Ectodermal cell (in vitro differentiated cells): ENCODE results near the gene RPL13. TPM values are rescaled to one million over a fixed set of nuclear protein-coding genes. Genes with fewer than 3 reads are reported as not detected.

Experiments
- H3K27ac ChIP-seq: 2 replicates; pipeline ENCODE4 v1.7.0; 2013; ENCODE audit warnings: mild to moderate bottlenecking, low read depth, low read length; ENCODE audit not compliant: insufficient read depth, poor library complexity, severe bottlenecking
- H3K27me3 ChIP-seq: 2 replicates; pipeline ENCODE4 v1.7.0; 2013; ENCODE audit warnings: mild to moderate bottlenecking, low read length; ENCODE audit not compliant: insufficient read depth, control insufficient read depth, poor library complexity, severe bottlenecking
- H3K36me3 ChIP-seq: one replicate; pipeline ENCODE4 v1.7.0; 2013; ENCODE audit warnings: low read length; ENCODE audit not compliant: control insufficient read depth, insufficient read depth
- H3K4me1 ChIP-seq: one replicate; pipeline ENCODE4 v1.7.0; 2013; ENCODE audit warnings: low read length; ENCODE audit not compliant: control insufficient read depth, insufficient read depth
- H3K4me3 ChIP-seq: 2 replicates; pipeline ENCODE4 v1.7.0; 2013; ENCODE audit warnings: low read depth, low read length, control low read depth; ENCODE audit not compliant: insufficient read depth
- H3K9me3 ChIP-seq: 2 replicates; pipeline ENCODE4 v1.7.0; 2013; ENCODE audit warnings: mild to moderate bottlenecking, low read length, moderate library complexity; ENCODE audit not compliant: control insufficient read depth
- WGBS, 2 experiments: methylation state at CpG; one replicate each; pipeline ENCODE4 v1.1.7; 2013; ENCODE audit warnings: missing lambda C conversion rate in 2 of 2; 5-methylcytosine and 5-hydroxymethylcytosine counted together
- polyA plus RNA-seq, 4 experiments: library from polyadenylated mRNA; stranded (reverse); fragments of 50-300 nt; gene quantifications; one replicate each; pipeline ENCODE4 v1.2.3, GENCODE V29; 2013

The RPL13 gene
- polyA plus RNA-seq (2013, experiment 1 of 4): 2,927 TPM
- 2,895 TPM for polyA plus RNA-seq (2013, experiment 2 of 4)
- 3,415 TPM for polyA plus RNA-seq (2013, experiment 3 of 4)
- polyA plus RNA-seq (2013, experiment 4 of 4): 3,689 TPM

DNA sequence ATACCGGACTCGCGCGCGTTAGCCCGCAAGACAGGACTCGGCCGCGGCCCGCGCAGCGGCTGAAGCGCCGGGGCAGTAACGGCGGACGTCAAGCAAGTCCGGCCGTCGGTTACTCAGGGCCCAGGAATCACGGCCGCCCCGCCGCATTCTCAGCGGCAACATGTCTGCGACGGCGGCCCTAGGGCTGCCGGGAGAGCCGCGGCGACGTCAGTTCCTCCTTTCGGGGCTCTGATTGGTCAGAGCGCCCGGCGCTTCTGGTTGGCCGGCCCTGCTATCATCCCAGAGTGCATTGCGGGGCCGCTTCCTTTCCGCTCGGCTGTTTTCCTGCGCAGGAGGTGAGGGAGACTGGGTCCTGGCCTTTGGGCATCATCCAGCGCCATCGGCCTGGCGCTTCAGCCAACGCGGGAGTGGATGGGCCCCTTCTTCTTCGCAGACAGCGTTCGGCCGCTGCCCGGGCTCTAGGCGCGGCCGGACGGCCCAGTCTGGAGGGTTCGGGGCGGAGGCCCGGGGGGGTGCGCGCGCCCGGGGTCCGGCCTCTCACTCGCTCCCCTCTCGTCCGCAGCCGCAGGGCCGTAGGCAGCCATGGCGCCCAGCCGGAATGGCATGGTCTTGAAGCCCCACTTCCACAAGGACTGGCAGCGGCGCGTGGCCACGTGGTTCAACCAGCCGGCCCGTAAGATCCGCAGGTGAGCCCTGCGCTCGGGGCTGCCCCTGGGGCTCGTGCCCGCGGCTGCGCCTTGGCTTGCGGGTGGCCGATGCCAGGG, at the start of gene RPL13:
Gene RPL13, plus strand, starts transcription at position 305 of the 764 bp plus-strand sequence. Its CDS starts 278 bp downstream, at position 583.
- peak within 1 kb of the TSS; percentile 94 for H3K27ac ChIP-seq
- 0% methylated on average over 87 of the region's 87 CpGs for WGBS, 2 experiments
- no peaks in the 10 kb centered on the region for H3K9me3 ChIP-seq
- H3K27me3 ChIP-seq: no peaks in the 10 kb centered on the region
- H3K4me3 ChIP-seq: peak within 1 kb of the TSS; percentile 99
- peaks cover 25% of the 10 kb centered on the region for H3K4me1 ChIP-seq
- H3K36me3 ChIP-seq: peaks cover 42% of the 10 kb centered on the region

DNA sequence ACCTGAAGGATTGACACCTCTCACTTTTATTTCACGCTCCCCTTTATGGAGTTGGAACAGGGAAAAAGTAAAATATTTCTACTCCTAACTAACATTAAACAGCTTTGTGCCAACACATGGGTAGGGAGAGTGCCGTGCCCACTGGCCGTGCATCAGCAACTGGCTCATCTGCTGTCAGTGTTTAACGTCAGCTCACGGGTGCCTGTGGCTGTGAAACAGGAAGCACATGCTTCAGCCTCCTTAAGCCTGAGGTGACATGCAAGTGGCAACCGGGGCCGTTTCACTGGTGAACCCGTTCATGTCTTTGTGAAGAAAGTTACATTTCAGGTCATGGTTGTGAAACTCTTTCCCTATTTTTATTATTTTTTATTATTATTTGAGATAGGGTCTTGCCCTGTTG, 49.1 kb upstream of the RPL13 start:
- WGBS, 2 experiments: 96 to 99% methylated on average over 8 of the region's 8 CpGs
- H3K9me3 ChIP-seq: no peaks in the 10 kb centered on the region
- H3K4me1 ChIP-seq: peaks cover 8% of the 10 kb centered on the region
- no peaks in the 10 kb centered on the region for H3K27me3 ChIP-seq
- H3K36me3 ChIP-seq: peaks cover 28% of the 10 kb centered on the region
- no peak overlapping the region for H3K4me3 ChIP-seq
- no peak overlapping the region for H3K27ac ChIP-seq

DNA sequence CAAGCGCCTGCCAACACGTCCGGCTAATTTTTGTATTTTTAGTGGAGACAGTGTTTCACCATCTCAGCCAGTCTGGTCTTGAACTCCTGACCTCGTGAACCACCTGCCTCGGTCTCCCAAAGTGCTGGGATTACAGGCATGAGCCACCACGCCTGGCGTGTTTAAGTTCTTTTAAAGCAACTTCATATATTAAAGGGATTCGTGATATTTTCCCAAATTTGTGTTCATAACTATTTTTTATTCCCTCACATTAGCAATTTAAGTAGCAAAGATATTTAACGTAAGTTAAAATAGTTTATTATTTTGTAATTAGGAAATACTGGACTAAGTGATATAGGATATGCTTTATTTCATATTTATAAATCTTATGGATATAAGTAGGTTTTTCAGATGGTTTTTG, 48.0 kb upstream of the RPL13 start:
- Histone ChIP-seq H3K4me3 (no peak overlapping the region), H3K9me3 (no peaks in the 10 kb centered on the region), H3K27me3 (no peaks in the 10 kb centered on the region), H3K27ac (no peak overlapping the region), H3K36me3 (peaks cover 34% of the 10 kb centered on the region), H3K4me1 (peaks cover 12% of the 10 kb centered on the region)
- 96% methylated on average over 7 to 8 of the region's 9 CpGs for WGBS, 2 experiments

GRCh38 chr16:89517128-89517527, 43.4 kb upstream of the RPL13 start:
- Histone ChIP-seq H3K36me3 (peaks cover 51% of the 10 kb centered on the region), H3K27ac (peak overlapping the region; percentile 71), H3K9me3 (no peaks in the 10 kb centered on the region), H3K4me3 (no peak overlapping the region), H3K4me1 (peaks cover 16% of the 10 kb centered on the region), H3K27me3 (no peaks in the 10 kb centered on the region)
- 73 to 75% methylated on average over 9 of the region's 9 CpGs for WGBS, 2 experiments

GRCh38 chr16:89519881-89520280, 40.6 kb upstream of the RPL13 start:
- peaks cover 60% of the 10 kb centered on the region for H3K36me3 ChIP-seq
- H3K4me3 ChIP-seq: no peak overlapping the region
- H3K27ac ChIP-seq: no peak overlapping the region
- no peaks in the 10 kb centered on the region for H3K27me3 ChIP-seq
- H3K4me1 ChIP-seq: peaks cover 16% of the 10 kb centered on the region
- WGBS, 2 experiments: 92 to 93% methylated on average over 15 of the region's 15 CpGs
- H3K9me3 ChIP-seq: no peaks in the 10 kb centered on the region

DNA sequence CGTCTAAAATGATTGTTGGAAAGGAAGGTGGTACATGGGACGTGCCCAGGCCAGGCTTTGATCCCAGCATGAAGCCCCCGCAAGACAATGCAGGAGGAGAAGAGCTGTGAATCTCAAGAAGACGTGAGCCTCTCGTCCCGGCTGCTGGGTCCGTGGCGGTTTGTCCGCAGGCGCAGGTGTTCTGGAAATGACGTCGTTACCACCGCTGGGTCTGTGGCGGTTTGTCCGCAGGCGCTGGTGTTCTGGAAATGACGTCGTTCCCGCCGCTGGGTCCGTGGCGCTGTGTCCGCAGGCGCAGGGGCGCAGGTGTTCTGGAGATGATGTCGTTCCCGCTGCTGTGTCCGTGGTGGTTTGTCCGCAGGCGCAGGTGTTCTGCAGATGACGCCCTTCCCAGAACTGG, 38.2 kb upstream of the RPL13 start:
- peaks cover 74% of the 10 kb centered on the region for H3K36me3 ChIP-seq
- H3K9me3 ChIP-seq: no peaks in the 10 kb centered on the region
- H3K4me1 ChIP-seq: peaks cover 11% of the 10 kb centered on the region
- H3K27ac ChIP-seq: no peak overlapping the region
- no peak overlapping the region for H3K4me3 ChIP-seq
- H3K27me3 ChIP-seq: no peaks in the 10 kb centered on the region
- 92 to 93% methylated on average over 31 of the region's 31 CpGs for WGBS, 2 experiments

GRCh38 chr16:89523680-89524344, 36.7 kb upstream of the RPL13 start:
- WGBS, 2 experiments: 94 to 95% methylated on average over 32 of the region's 32 CpGs
- no peaks in the 10 kb centered on the region for H3K9me3 ChIP-seq
- peaks cover 65% of the 10 kb centered on the region for H3K36me3 ChIP-seq
- H3K27ac ChIP-seq: no peak overlapping the region
- no peak overlapping the region for H3K4me3 ChIP-seq
- H3K4me1 ChIP-seq: no peaks in the 10 kb centered on the region
- H3K27me3 ChIP-seq: no peaks in the 10 kb centered on the region

DNA sequence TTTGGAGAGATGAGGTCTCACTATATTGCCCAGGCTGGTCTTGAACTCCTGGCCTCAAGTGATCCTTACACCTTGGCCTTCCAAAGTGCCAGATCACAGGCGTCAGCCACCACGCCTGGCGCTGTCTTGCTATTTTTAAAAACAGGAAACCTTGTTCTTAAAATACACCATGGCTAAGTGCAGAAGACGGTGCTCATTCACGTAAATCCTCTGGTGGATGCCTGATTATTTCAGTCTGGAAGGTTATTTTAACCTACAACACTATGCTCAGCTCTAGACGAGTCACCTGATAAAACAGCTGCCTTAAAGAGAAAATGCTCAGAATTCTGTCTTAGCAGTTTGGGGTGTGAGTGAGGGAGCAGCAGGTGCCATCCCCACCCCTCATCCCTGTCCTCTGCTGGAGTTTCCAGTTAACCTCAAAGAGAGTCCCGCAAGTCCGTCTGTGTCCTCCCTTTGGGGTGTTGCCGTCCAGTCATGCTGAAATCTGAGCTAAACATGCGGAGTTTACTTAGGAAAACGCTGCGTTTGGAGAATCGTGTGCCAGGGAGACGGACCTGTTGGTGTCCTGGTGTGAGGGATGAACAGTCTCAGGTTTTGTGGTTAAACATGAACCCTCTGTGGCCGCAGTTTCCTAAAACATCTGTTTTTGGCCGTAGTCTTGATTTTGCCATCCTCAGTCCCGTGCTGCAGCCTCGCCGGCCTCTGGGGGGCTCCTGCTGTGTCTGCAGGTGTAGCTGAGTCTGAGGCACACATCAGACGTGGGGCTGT, 35.2 kb upstream of the RPL13 start:
- WGBS, 2 experiments: 88 to 92% methylated on average over 20 of the region's 20 CpGs
- Histone ChIP-seq H3K9me3 (no peaks in the 10 kb centered on the region), H3K4me1 (no peaks in the 10 kb centered on the region), H3K27me3 (no peaks in the 10 kb centered on the region), H3K36me3 (peaks cover 71% of the 10 kb centered on the region), H3K4me3 (no peak overlapping the region), H3K27ac (no peak overlapping the region)

DNA sequence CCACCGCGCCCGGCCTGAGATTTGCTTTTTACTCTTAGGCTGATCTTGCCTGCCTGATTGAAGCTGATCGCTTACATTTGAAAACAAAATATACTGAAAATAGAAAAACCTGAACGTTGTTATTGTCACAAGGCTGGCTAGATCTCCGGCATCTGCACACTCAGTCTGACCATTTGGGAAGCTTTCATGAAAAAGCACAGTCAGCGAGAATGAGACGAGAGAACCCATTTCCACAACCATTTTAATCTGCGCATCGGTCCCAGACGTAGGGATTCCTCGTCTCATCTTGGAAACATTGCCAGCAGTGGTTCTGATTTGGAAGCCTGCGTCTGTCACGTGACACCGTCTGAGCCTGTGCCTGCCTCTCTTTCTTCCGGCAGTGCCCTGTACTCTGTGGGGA, 31.4 kb upstream of the RPL13 start:
- no peak overlapping the region for H3K4me3 ChIP-seq
- no peak overlapping the region for H3K27ac ChIP-seq
- H3K27me3 ChIP-seq: no peaks in the 10 kb centered on the region
- no peaks in the 10 kb centered on the region for H3K9me3 ChIP-seq
- 90 to 91% methylated on average over 16 of the region's 16 CpGs for WGBS, 2 experiments
- no peaks in the 10 kb centered on the region for H3K4me1 ChIP-seq
- peaks cover 71% of the 10 kb centered on the region for H3K36me3 ChIP-seq
